IPS DF 6.9 (cell line): ENCODE results near the gene CPA4.

Experiments
- DNase-seq: peaks from one replicate; pipeline ENCODE4 v3.0.0-alpha.2; 2013; ENCODE audit warnings: low read depth, low spot score
- H3K27ac ChIP-seq: one replicate; pipeline ENCODE4 v1.5.1; 2013; ENCODE audit warnings: low read length, control low read depth
- H3K27me3 ChIP-seq: 2 replicates; pipeline ENCODE4 v1.6.1; 2013; ENCODE audit warnings: mild to moderate bottlenecking, low read length; ENCODE audit not compliant: control insufficient read depth, insufficient read depth
- H3K36me3 ChIP-seq: 2 replicates; pipeline ENCODE4 v1.6.1; 2013; ENCODE audit warnings: low read length; ENCODE audit not compliant: control insufficient read depth, insufficient read depth
- H3K4me1 ChIP-seq: 2 replicates; pipeline ENCODE4 v1.6.1; 2013; ENCODE audit warnings: low read length; ENCODE audit not compliant: control insufficient read depth, insufficient read depth
- H3K4me3 ChIP-seq: 2 replicates; pipeline ENCODE4 v1.5.1; 2013; ENCODE audit warnings: mild to moderate bottlenecking, low read length
- H3K9me3 ChIP-seq: 2 replicates; pipeline ENCODE4 v1.6.1; 2013; ENCODE audit warnings: low read length, inconsistent platforms; ENCODE audit not compliant: control insufficient read depth, insufficient read depth
- WGBS: extraction: QIAGEN DNeasy Blood & Tissue Kit; methylation state at CpG from one replicate; pipeline ENCODE4 v1.1.7; 2013; ENCODE audit warnings: mixed read lengths, missing lambda C conversion rate; ENCODE audit not compliant: insufficient read length, insufficient coverage; 5-methylcytosine and 5-hydroxymethylcytosine counted together

CPA4 gene

GRCh38 chr7:130266258-130266960, 26.6 kb upstream of the CPA4 start, which contains the start of gene CPA2:
CPA2 (plus strand) TSS chr7:130266863; CDS start chr7:130266882, 19 bp downstream.
- H3K27me3 ChIP-seq = no peaks in the 10 kb centered on the region
- no peak within 1 kb of the TSS for H3K27ac ChIP-seq
- no peak for DNase-seq
- no peaks in the 10 kb centered on the region for H3K9me3 ChIP-seq
- no peak within 1 kb of the TSS for H3K4me3 ChIP-seq
- WGBS = no CpG with 5 or more reads among the region's 3 CpGs
- H3K4me1 ChIP-seq = no peaks in the 10 kb centered on the region; the same call in 1 of the 2 replicates
- H3K36me3 ChIP-seq = no peaks in the 10 kb centered on the region

- H3K27ac ChIP-seq = no peak overlapping the region
- no peaks in the 10 kb centered on the region for H3K9me3 ChIP-seq
- H3K27me3 ChIP-seq = no peaks in the 10 kb centered on the region
- H3K4me1 ChIP-seq = peaks cover 2% of the 10 kb centered on the region; the same call in 1 of the 2 replicates
- H3K4me3 ChIP-seq = no peak overlapping the region
- H3K36me3 ChIP-seq = no peaks in the 10 kb centered on the region
- WGBS = no CpG with 5 or more reads among the region's 1 CpG
- no peak for DNase-seq
Measured at GRCh38 chr7:130266961-130267321, 26.0 kb upstream of the CPA4 start.

GRCh38 chr7:130268463-130269317, 24.3 kb upstream of the CPA4 start:
- H3K27me3 ChIP-seq = no peaks in the 10 kb centered on the region
- H3K4me1 ChIP-seq = peaks cover 2% of the 10 kb centered on the region; the same call in 1 of the 2 replicates
- H3K9me3 ChIP-seq = no peaks in the 10 kb centered on the region
- no peak overlapping the region for H3K27ac ChIP-seq
- H3K4me3 ChIP-seq = no peak overlapping the region
- no CpG with 5 or more reads among the region's 6 CpGs for WGBS
- DNase-seq = no peak
- H3K36me3 ChIP-seq = no peaks in the 10 kb centered on the region

GRCh38 chr7:130269318-130269694, 23.7 kb upstream of the CPA4 start:
- no CpG with 5 or more reads among the region's 1 CpG for WGBS
- DNase-seq = no peak
- H3K4me1 ChIP-seq = peaks cover 2% of the 10 kb centered on the region; the same call in 1 of the 2 replicates
- H3K4me3 ChIP-seq = no peak overlapping the region
- no peaks in the 10 kb centered on the region for H3K9me3 ChIP-seq
- H3K36me3 ChIP-seq = no peaks in the 10 kb centered on the region
- no peaks in the 10 kb centered on the region for H3K27me3 ChIP-seq
- no peak overlapping the region for H3K27ac ChIP-seq

- no peak for DNase-seq
- H3K27ac ChIP-seq = no peak overlapping the region
- WGBS = no CpG with 5 or more reads among the region's 12 CpGs
- H3K27me3 ChIP-seq = no peaks in the 10 kb centered on the region
- peaks cover 2% of the 10 kb centered on the region; the same call in 1 of the 2 replicates for H3K4me1 ChIP-seq
- no peak overlapping the region for H3K4me3 ChIP-seq
- no peaks in the 10 kb centered on the region for H3K36me3 ChIP-seq
- no peaks in the 10 kb centered on the region for H3K9me3 ChIP-seq
Measured at GRCh38 chr7:130270947-130271800, 21.8 kb upstream of the CPA4 start.

GRCh38 chr7:130272381-130273080, 20.4 kb upstream of the CPA4 start:
- H3K4me3 ChIP-seq = no peak overlapping the region
- no peak for DNase-seq
- H3K27ac ChIP-seq = peak overlapping the region; percentile 15
- H3K36me3 ChIP-seq = no peaks in the 10 kb centered on the region
- H3K4me1 ChIP-seq = peaks cover 2% of the 10 kb centered on the region; the same call in 1 of the 2 replicates
- whole genome bisulfite sequencing = no CpG with 5 or more reads among the region's 23 CpGs
- no peaks in the 10 kb centered on the region for H3K9me3 ChIP-seq
- H3K27me3 ChIP-seq = no peaks in the 10 kb centered on the region

GRCh38 chr7:130273081-130273932, 19.7 kb upstream of the CPA4 start:
- peak; percentile 82 for DNase-seq
- Histone ChIP-seq H3K27ac (peak overlapping the region; percentile 15), H3K27me3 (no peaks in the 10 kb centered on the region), H3K4me3 (no peak overlapping the region), H3K36me3 (no peaks in the 10 kb centered on the region), H3K9me3 (no peaks in the 10 kb centered on the region), H3K4me1 (peaks cover 2% of the 10 kb centered on the region; the same call in 1 of the 2 replicates)
- WGBS = no CpG with 5 or more reads among the region's 25 CpGs

- Histone ChIP-seq H3K4me3 (no peak overlapping the region), H3K4me1 (peaks cover 2% of the 10 kb centered on the region; the same call in 1 of the 2 replicates)
Measured at GRCh38 chr7:130273933-130274255, 19.1 kb upstream of the CPA4 start.

GRCh38 chr7:130274296-130274695, 18.7 kb upstream of the CPA4 start:
- Histone ChIP-seq H3K27ac (no peak overlapping the region), H3K4me3 (no peak overlapping the region), H3K27me3 (no peaks in the 10 kb centered on the region), H3K36me3 (no peaks in the 10 kb centered on the region), H3K9me3 (no peaks in the 10 kb centered on the region), H3K4me1 (peaks cover 2% of the 10 kb centered on the region; the same call in 1 of the 2 replicates)
- WGBS = no CpG with 5 or more reads among the region's 1 CpG
- no peak for DNase-seq

More at GRCh38 chr7:130273933-130274255, 19.1 kb upstream of the CPA4 start:
- Histone ChIP-seq H3K27ac (no peak overlapping the region), H3K9me3 (no peaks in the 10 kb centered on the region), H3K36me3 (no peaks in the 10 kb centered on the region), H3K27me3 (no peaks in the 10 kb centered on the region)
- DNase-seq = no peak
- no CpG with 5 or more reads among the region's 11 CpGs for WGBS
